ENCODE results near the gene HEPHL1.
A peak's percentile ranks its signal among the peaks of the same experiment; 100 is the strongest.

HEPHL1 gene

GRCh38 chr11:94027210-94027609, 6.1 kb downstream of the HEPHL1 start:
- peaks cover 7% of the 10 kb centered on the region for H3K9me3 ChIP-seq (ENCODE audit: severe bottlenecking)
- DNase-seq: no peak
- no peaks in the 10 kb centered on the region for H3K27me3 ChIP-seq (ENCODE audit: insufficient read depth, low read depth, severe bottlenecking)
- TF ChIP-seq CTCF (IDR thresholded peaks at IDR 0.05; ENCODE audit: low read depth, low read length): no peak
- H3K36me3 ChIP-seq: no peaks in the 10 kb centered on the region
- H3K4me3 ChIP-seq (ENCODE audit: low read depth, low read length): no peak overlapping the region
- H3K27ac ChIP-seq: no peak overlapping the region

DNA sequence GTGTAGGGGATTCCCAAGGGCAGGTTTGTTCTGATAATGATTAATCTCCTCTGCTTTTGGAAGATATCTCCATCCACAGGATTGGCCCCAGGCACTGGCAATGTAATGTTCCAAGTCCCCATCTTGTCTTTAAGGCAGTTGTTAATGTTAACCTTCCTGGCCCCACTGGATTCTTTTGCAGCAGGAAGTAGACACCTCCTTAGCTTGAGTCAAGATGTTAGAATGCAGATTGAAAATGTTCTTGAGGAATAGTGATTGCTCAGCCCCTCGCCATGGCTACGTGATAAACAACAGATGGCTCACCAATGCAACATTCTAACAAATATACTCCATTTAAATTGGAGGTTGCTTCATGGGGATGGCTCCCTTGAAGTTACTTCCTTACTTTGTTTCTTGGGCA, 7.3 kb downstream of the HEPHL1 start:
- H3K9me3 ChIP-seq (ENCODE audit: severe bottlenecking): peaks cover 7% of the 10 kb centered on the region
- no peaks in the 10 kb centered on the region for H3K36me3 ChIP-seq
- H3K27me3 ChIP-seq (ENCODE audit: insufficient read depth, low read depth, severe bottlenecking): no peaks in the 10 kb centered on the region
- TF ChIP-seq CTCF (IDR thresholded peaks at IDR 0.05; ENCODE audit: low read depth, low read length): no peak
- H3K27ac ChIP-seq: no peak overlapping the region
- no peak for DNase-seq
- H3K4me3 ChIP-seq (ENCODE audit: low read depth, low read length): no peak overlapping the region

- Histone ChIP-seq H3K27ac (no peak overlapping the region), H3K4me3 (ENCODE audit: low read depth, low read length) (no peak overlapping the region), H3K36me3 (no peaks in the 10 kb centered on the region), H3K9me3 (ENCODE audit: severe bottlenecking) (peaks cover 7% of the 10 kb centered on the region), H3K27me3 (ENCODE audit: insufficient read depth, low read depth, severe bottlenecking) (no peaks in the 10 kb centered on the region)
- TF ChIP-seq CTCF (IDR thresholded peaks at IDR 0.05; ENCODE audit: low read depth, low read length): no peak
- DNase-seq: no peak
These were observed 8.9 kb downstream of the HEPHL1 start for GRCh38 chr11:94030059-94030458.

GRCh38 chr11:94031625-94032024, 10.5 kb downstream of the HEPHL1 start:
- no peak for TF ChIP-seq CTCF (IDR thresholded peaks at IDR 0.05; ENCODE audit: low read depth, low read length)
- DNase-seq: no peak

GRCh38 chr11:94032066-94032465, 10.9 kb downstream of the HEPHL1 start:
- Histone ChIP-seq H3K27ac (no peak overlapping the region), H3K36me3 (no peaks in the 10 kb centered on the region), H3K27me3 (ENCODE audit: insufficient read depth, low read depth, severe bottlenecking) (no peaks in the 10 kb centered on the region), H3K4me3 (ENCODE audit: low read depth, low read length) (no peak overlapping the region), H3K9me3 (ENCODE audit: severe bottlenecking) (no peaks in the 10 kb centered on the region)
- DNase-seq: peak; percentile 67
- no peak for TF ChIP-seq CTCF (IDR thresholded peaks at IDR 0.05; ENCODE audit: low read depth, low read length)

More at GRCh38 chr11:94031625-94032024, 10.5 kb downstream of the HEPHL1 start:
- peaks cover 4% of the 10 kb centered on the region for H3K9me3 ChIP-seq (ENCODE audit: severe bottlenecking)
- H3K27ac ChIP-seq: no peak overlapping the region
- no peaks in the 10 kb centered on the region for H3K27me3 ChIP-seq (ENCODE audit: insufficient read depth, low read depth, severe bottlenecking)
- no peak overlapping the region for H3K4me3 ChIP-seq (ENCODE audit: low read depth, low read length)
- no peaks in the 10 kb centered on the region for H3K36me3 ChIP-seq

DNA sequence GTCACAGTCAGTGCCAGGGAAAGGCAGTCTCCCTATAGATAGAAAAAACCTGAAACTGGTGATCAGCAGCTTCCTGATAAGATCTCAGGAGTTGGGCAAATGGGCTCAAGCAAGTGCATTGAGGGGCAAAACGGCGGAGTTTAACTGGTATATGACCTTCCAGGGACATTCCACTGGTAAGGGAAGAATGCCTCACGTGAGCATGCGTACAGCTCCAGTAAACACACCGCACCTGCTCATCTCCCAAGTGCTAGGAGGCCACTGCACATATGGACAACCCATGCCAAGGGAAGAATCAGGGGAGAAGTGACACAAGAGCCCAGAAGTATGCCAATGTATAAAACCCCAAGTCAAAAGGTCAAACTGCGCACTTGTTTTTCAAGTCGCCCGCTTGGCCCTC, 11.6 kb downstream of the HEPHL1 start:
- H3K27ac ChIP-seq: no peak overlapping the region
- no peaks in the 10 kb centered on the region for H3K36me3 ChIP-seq
- no peak for DNase-seq
- H3K4me3 ChIP-seq (ENCODE audit: low read depth, low read length): no peak overlapping the region
- H3K27me3 ChIP-seq (ENCODE audit: insufficient read depth, low read depth, severe bottlenecking): no peaks in the 10 kb centered on the region
- no peaks in the 10 kb centered on the region for H3K9me3 ChIP-seq (ENCODE audit: severe bottlenecking)
- TF ChIP-seq CTCF (IDR thresholded peaks at IDR 0.05; ENCODE audit: low read depth, low read length): no peak

All from WERI-Rb-1 (cell line).